Measurements from ENCODE around the gene PLEKHN1. TPM values are rescaled to one million over a fixed set of nuclear protein-coding genes. Genes with fewer than 3 reads are reported as not detected.
A peak's percentile ranks its signal among the peaks of the same experiment; 100 is the strongest.

Gene PLEKHN1
- total and polyA plus RNA-seq, 2 of the 4 experiments (the other 2 are of a cell fraction), result 0.54 to 2.1 TPM

DNA sequence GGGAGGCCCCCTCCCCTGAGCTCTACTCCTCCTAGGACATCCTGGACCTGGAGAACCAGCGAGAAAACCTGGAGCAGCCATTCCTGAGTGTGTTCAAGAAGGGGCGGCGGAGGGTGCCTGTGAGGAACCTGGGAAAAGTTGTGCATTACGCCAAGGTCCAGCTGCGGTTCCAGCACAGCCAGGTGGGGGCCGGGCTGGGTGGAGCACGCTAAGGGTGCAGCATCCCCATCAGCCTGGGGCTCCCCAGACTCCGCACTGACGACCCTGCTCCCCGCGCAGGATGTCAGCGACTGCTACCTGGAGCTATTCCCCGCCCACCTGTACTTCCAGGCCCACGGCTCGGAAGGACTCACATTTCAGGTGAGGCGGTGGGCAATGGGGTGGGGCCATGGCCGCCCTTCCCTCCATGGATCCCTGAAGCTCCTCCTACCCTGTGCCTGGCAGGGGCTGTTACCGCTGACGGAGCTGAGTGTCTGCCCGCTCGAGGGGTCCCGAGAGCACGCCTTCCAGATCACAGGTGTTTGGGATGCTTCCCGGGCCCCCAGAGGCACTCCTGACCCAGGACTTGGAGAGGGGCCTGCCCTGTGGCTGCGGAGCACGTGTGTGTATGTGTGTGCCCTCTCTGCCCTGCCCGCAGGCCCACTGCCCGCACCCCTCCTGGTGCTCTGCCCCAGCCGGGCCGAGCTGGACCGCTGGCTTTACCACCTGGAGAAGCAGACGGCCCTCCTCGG, 4.1 kb downstream of the PLEKHN1 start:
- in situ Hi-C loops (cut with MboI; ENCODE audit: low sequenced_read_pairs), result no loop called here

More for the DNA sequence above, 4.1 kb downstream of the PLEKHN1 start:
- ChIA-PET POLR2A (ENCODE audit: unreplicated experiment) (no interaction called here), CTCF (no interaction called here)
- peak overlapping the region; percentile 45 for H2AK9ac ChIP-seq (replicated peaks; ENCODE audit: low read depth, low read length, poor library complexity)
- H3K18ac ChIP-seq (ENCODE audit: low read depth, low read length), result no peak overlapping the region
- no peak overlapping the region for H4K91ac ChIP-seq (ENCODE audit: insufficient read depth, low read depth, low read length)
- peaks cover 6% of the 10 kb centered on the region for H3K9me1 ChIP-seq (ENCODE audit: insufficient read depth, low read length)
- no peak overlapping the region for H3K4me2 ChIP-seq (ENCODE audit: low read depth, low read length)
- no peak overlapping the region for H4K8ac ChIP-seq (ENCODE audit: low read depth in 2 of 2, low read length in 2 of 2)
- H2AFZ ChIP-seq (replicated peaks; ENCODE audit: low read length, poor library complexity), result no peak overlapping the region
- BruUV-seq (replicated peaks), result no TSS peak
- H4K5ac ChIP-seq (ENCODE audit: low read depth, low read length), result no peak overlapping the region
- H3K14ac ChIP-seq (replicated peaks; ENCODE audit: low read depth, low read length), result no peak overlapping the region
- ATAC-seq (ENCODE audit: low read depth) (no peak), DNase-seq (no peak)
- H2BK5ac ChIP-seq (ENCODE audit: low read depth, low read length, poor library complexity, severe bottlenecking), result no peak overlapping the region
- H3K4me1 ChIP-seq (ENCODE audit: control insufficient read depth, insufficient read depth, low read length), result peaks cover 6% of the 10 kb centered on the region; the same call in 1 of the 2 replicates
- no peak overlapping the region for H3K4me3 ChIP-seq (ENCODE audit: insufficient read depth, low read depth, low read length)
- no peaks in the 10 kb centered on the region; the same call in 1 of the 2 replicates for H4K20me1 ChIP-seq (ENCODE audit: insufficient read depth, low read length)
- 35% methylated on average over 4 of the region's 33 CpGs; no CpG with 5 or more reads in 1 of the 2 experiments for WGBS, 2 experiments (ENCODE audit: extremely low coverage in 2 of 2, insufficient read length in 1 of 2)
- no peak overlapping the region for H3K56ac ChIP-seq (ENCODE audit: extremely low read depth, insufficient read depth, low read length)
- H2BK120ac ChIP-seq (ENCODE audit: low read depth, low read length), result no peak overlapping the region
- TF ChIP-seq MXI1 (IDR thresholded peaks at IDR 0.05; ENCODE audit: borderline replicate concordance, low read depth, low read length), result no peak
- no peak for TF ChIP-seq NFE2L2 (IDR thresholded peaks at IDR 0.05; ENCODE audit: low read depth, low read length)
- no peak overlapping the region for H2BK20ac ChIP-seq (ENCODE audit: low read depth, low read length)
- H2AK5ac ChIP-seq (ENCODE audit: low read depth, low read length), result no peak overlapping the region
- H3K27ac ChIP-seq (ENCODE audit: insufficient read depth, low read length), result no peak overlapping the region
- 0 out of 4 replicates have a peak, but pooled peaks cover 0 to 10% of the 10 kb centered on the region in 2 experiments for H3K79me1 ChIP-seq (ENCODE audit: low read depth in 1 of 2, low read length in 2 of 2)
- no peak overlapping the region for H3K4ac ChIP-seq (ENCODE audit: low read depth, low read length)
- peaks cover 5% of the 10 kb centered on the region; the same call in 1 of the 2 replicates for H3K27me3 ChIP-seq (ENCODE audit: control insufficient read depth, insufficient read depth, low read length)
- H3K36me3 ChIP-seq (ENCODE audit: control insufficient read depth, insufficient read depth, low read length), result no peaks in the 10 kb centered on the region
- H2BK15ac ChIP-seq (ENCODE audit: low read depth, low read length), result no peak overlapping the region
- intact Hi-C loops (cut with micrococcal nuclease) (no loop called here), dilution Hi-C loops (cut with HindIII; ENCODE audit: low sequenced_read_pairs, unreplicated experiment) (no loop called here)
- H3K9ac ChIP-seq (ENCODE audit: low read depth, low read length), result no peak overlapping the region
- no peak overlapping the region for H3K23ac ChIP-seq (ENCODE audit: low read depth, low read length)
- no peaks in the 10 kb centered on the region for H3K9me3 ChIP-seq (ENCODE audit: control insufficient read depth, insufficient read depth, low read length)
